Natural killer cell (primary cell): ENCODE measurements around the gene APOBEC2. TPM values are rescaled to one million over a fixed set of nuclear protein-coding genes. Genes with fewer than 3 reads are reported as not detected.

Source experiments
- ATAC-seq, 3 donors: fragments of 150-1000 bp in 2 of 3; fragments of 200-7000 bp in 1 of 3; cut with Tn5 transposase; 1 replicate in 1 of 3; 2 replicates in 2 of 3; pipeline ENCODE4 v1.10.0; 2021; ENCODE audit warnings: mild to moderate bottlenecking in 2 of 3, moderate library complexity in 2 of 3
- DNase-seq, 2 donors: peaks; one replicate each; pipeline versions ENCODE4 v3.0.0 to v3.0.0-alpha.2; 2013 to 2021; ENCODE audit warnings: mixed read lengths in 1 of 2
- H3K27ac ChIP-seq: one replicate; pipeline ENCODE4 v1.5.1; 2013; ENCODE audit warnings: mild to moderate bottlenecking, low read length
- H3K27me3 ChIP-seq: one replicate; pipeline ENCODE4 v1.6.1; 2013; ENCODE audit warnings: low read length; ENCODE audit not compliant: control insufficient read depth, insufficient read depth
- H3K36me3 ChIP-seq: one replicate; pipeline ENCODE4 v1.6.1; 2013; ENCODE audit warnings: low read length; ENCODE audit not compliant: control insufficient read depth, insufficient read depth
- H3K4me1 ChIP-seq: one replicate; pipeline ENCODE4 v1.6.1; 2013; ENCODE audit warnings: low read length; ENCODE audit not compliant: control insufficient read depth, insufficient read depth
- H3K4me3 ChIP-seq: one replicate; pipeline ENCODE4 v1.5.1; 2013; ENCODE audit warnings: low read length
- H3K9me3 ChIP-seq: one replicate; pipeline ENCODE4 v1.6.1; 2013; ENCODE audit warnings: low read length; ENCODE audit not compliant: control insufficient read depth, insufficient read depth
- H3K27ac Mint-ChIP-seq, 2 donors: one replicate each; pipeline ENCODE4 v1.8.0; 2022; ENCODE audit warnings: mild to moderate bottlenecking in 2 of 2, mixed read lengths in 2 of 2, moderate library complexity in 1 of 2
- H3K27me3 Mint-ChIP-seq, 2 donors: one replicate each; pipeline ENCODE4 v1.8.0; 2022; ENCODE audit warnings: low read depth in 2 of 2, mixed read lengths in 2 of 2
- H3K36me3 Mint-ChIP-seq: one replicate; pipeline ENCODE4 v1.8.0; 2022; ENCODE audit warnings: mixed read lengths
- H3K4me1 Mint-ChIP-seq, 2 donors: one replicate each; pipeline ENCODE4 v1.8.0; 2022; ENCODE audit warnings: mixed read lengths in 2 of 2
- H3K4me3 Mint-ChIP-seq: one replicate; pipeline ENCODE4 v1.8.0; 2022; ENCODE audit warnings: mild to moderate bottlenecking, moderate library complexity, mixed read lengths
- H3K9me3 Mint-ChIP-seq, 2 donors: one replicate each; pipeline ENCODE4 v1.8.0; 2022; ENCODE audit warnings: mixed read lengths in 2 of 2
- CTCF ChIP-seq: fragments of 200-600 bp; IDR thresholded peaks from one replicate; pipeline ENCODE4 v1.8.0; 2022; ENCODE audit warnings: antibody characterized with exemption
- whole genome bisulfite sequencing: methylation state at CpG from one replicate; pipeline ENCODE4 v1.1.7; 2013; ENCODE audit warnings: missing lambda C conversion rate; ENCODE audit not compliant: insufficient coverage; 5-methylcytosine and 5-hydroxymethylcytosine counted together
- intact Hi-C: fragments of 100-400 bp; cut with micrococcal nuclease; formaldehyde crosslinking; loops from one replicate; pipeline ENCODE4 v1.14.2; 2022
- total RNA-seq, 4 donors: library from RNA; stranded (reverse); fragments of 120-200 nt in 1 of 4; gene quantifications; one replicate each; pipeline versions ENCODE4 v1.2.3 to v1.2.4, GENCODE V29; 2013 to 2022

APOBEC2 gene
- total RNA-seq, 3 donors from 2014 or later (not counting 1 experiment from before 2014, with no cell fraction given): not detected

GRCh38 chr6:41047745-41048732 lies 5.0 kb upstream of the APOBEC2 start:
- Mint-ChIP-seq H3K4me3 (no peak overlapping the region), H3K36me3 (no peaks in the 10 kb centered on the region), H3K4me1 (peaks cover 15 to 18% of the 10 kb centered on the region in 2 donors), H3K27ac (no peak overlapping the region), H3K27me3 (no peaks in the 10 kb centered on the region), H3K9me3 (no peaks in the 10 kb centered on the region)
- ATAC-seq: no peak
- H3K4me3 ChIP-seq: no peak overlapping the region
- H3K36me3 ChIP-seq: no peaks in the 10 kb centered on the region
- WGBS: 90% methylated on average over 9 of the region's 9 CpGs
- H3K9me3 ChIP-seq: no peaks in the 10 kb centered on the region
- peaks cover 13% of the 10 kb centered on the region for H3K4me1 ChIP-seq
- intact Hi-C loops: no loop called here
- no peak for DNase-seq
- H3K27ac ChIP-seq: no peak overlapping the region
- TF ChIP-seq CTCF: no peak
- no peaks in the 10 kb centered on the region for H3K27me3 ChIP-seq

GRCh38 chr6:41049521-41049920 lies 3.5 kb upstream of the APOBEC2 start:
- Histone ChIP-seq H3K36me3 (no peaks in the 10 kb centered on the region), H3K27ac (no peak overlapping the region), H3K4me1 (peaks cover 13% of the 10 kb centered on the region), H3K4me3 (no peak overlapping the region), H3K9me3 (no peaks in the 10 kb centered on the region), H3K27me3 (no peaks in the 10 kb centered on the region)
- intact Hi-C loops: no loop called here
- H3K36me3 Mint-ChIP-seq: no peaks in the 10 kb centered on the region
- ATAC-seq (no peak), DNase-seq (no peak)
- no peak overlapping the region for H3K27ac Mint-ChIP-seq
- no peaks in the 10 kb centered on the region for H3K9me3 Mint-ChIP-seq
- H3K27me3 Mint-ChIP-seq: no peaks in the 10 kb centered on the region
- no peak for TF ChIP-seq CTCF
- WGBS: 96% methylated on average over 1 of the region's 1 CpG
- H3K4me3 Mint-ChIP-seq: no peak overlapping the region
- peaks cover 18% of the 10 kb centered on the region in 2 donors for H3K4me1 Mint-ChIP-seq

- peaks cover 18% of the 10 kb centered on the region in 2 donors for H3K4me1 Mint-ChIP-seq
- Histone ChIP-seq H3K9me3 (no peaks in the 10 kb centered on the region), H3K4me1 (peaks cover 13% of the 10 kb centered on the region), H3K27ac (no peak overlapping the region), H3K27me3 (no peaks in the 10 kb centered on the region), H3K4me3 (no peak overlapping the region), H3K36me3 (no peaks in the 10 kb centered on the region)
- H3K27ac Mint-ChIP-seq: no peak overlapping the region
- H3K27me3 Mint-ChIP-seq: no peaks in the 10 kb centered on the region
- DNase-seq (no peak), ATAC-seq (no peak)
- 86% methylated on average over 7 of the region's 7 CpGs for WGBS
- no peaks in the 10 kb centered on the region for H3K36me3 Mint-ChIP-seq
- no peaks in the 10 kb centered on the region for H3K9me3 Mint-ChIP-seq
- H3K4me3 Mint-ChIP-seq: no peak overlapping the region
- intact Hi-C loops: no loop called here
- no peak for TF ChIP-seq CTCF
These were observed 3.0 kb upstream of the APOBEC2 start for GRCh38 chr6:41049955-41050354.
